Measurements from ENCODE around the gene ROR1. TPM values are rescaled to one million over a fixed set of nuclear protein-coding genes. Genes with fewer than 3 reads are reported as not detected.

Gene ROR1
- total and polyA plus RNA-seq, 10 of the 15 experiments (the other 5 are each of a cell fraction or from before 2014, with no cell fraction given), result 0.02 to 0.08 (median 0.05) TPM; not detected in 6

GRCh38 chr1:63951059-63951946 lies 177.5 kb downstream of the ROR1 start:
- in situ Hi-C loops (cut with MboI) (no loop called here), intact Hi-C loops (cut with micrococcal nuclease; ENCODE audit: unreplicated experiment) (no loop called here)
- POLR2A ChIA-PET, result no interaction called here
- Histone ChIP-seq H3K27ac (ENCODE audit: control insufficient read depth, insufficient read depth) (no peak overlapping the region), H3K4me1 (ENCODE audit: control insufficient read depth, insufficient read depth, low read length) (no peaks in the 10 kb centered on the region), H4K20me1 (ENCODE audit: control insufficient read depth, insufficient read depth) (no peaks in the 10 kb centered on the region), H3K79me2 (ENCODE audit: control insufficient read depth, insufficient read depth, low read length) (no peaks in the 10 kb centered on the region), H3K9me3 (replicated peaks; ENCODE audit: control insufficient read depth, insufficient read depth, low read length) (no peaks in the 10 kb centered on the region), H3K9ac (ENCODE audit: control insufficient read depth, insufficient read depth, low read length) (no peak overlapping the region), H3K36me3 (ENCODE audit: control insufficient read depth in 2 of 2, insufficient read depth in 2 of 2, low read length in 1 of 2) (no peaks in the 10 kb centered on the region), H3K4me3 (no peak overlapping the region), H2AFZ (ENCODE audit: control insufficient read depth, low read depth, low read length) (no peak overlapping the region), H3K4me2 (ENCODE audit: control insufficient read depth, insufficient read depth) (no peak overlapping the region), H3K27me3 (replicated peaks in 1 of 2; ENCODE audit: control insufficient read depth in 2 of 2, insufficient read depth in 2 of 2, low read length in 1 of 2) (peaks cover 0 to 1% of the 10 kb centered on the region in 2 experiments; a peak in 2 of 4 replicates)
- ATAC-seq, result no peak
- SMC1A ChIA-PET (ENCODE audit: uncharacterized antibody, unreplicated experiment), result interaction anchor here (0.6 to 2.6 kb wide), 2 partner anchors 260 to 1911 kb away, joined by 3 to 8 read pairs; no protein-coding TSS in a partner anchor
- WGBS (ENCODE audit: insufficient coverage, insufficient replicate concordance, low lambda C conversion rate, missing lambda C conversion rate), result 11% methylated on average over 5 of the region's 5 CpGs
- CTCF ChIA-PET, result no interaction called here
- RAD21 ChIA-PET (ENCODE audit: unreplicated experiment), result no interaction called here
- no TSS peak for BruUV-seq (replicated peaks)
- FAIRE-seq, result no peak
- DNase-seq (ENCODE audit: low read depth, low spot score), result no peak
- TF ChIP-seq SREBF2 (IDR thresholded peaks at IDR 0.05; ENCODE audit: low read length) (no peak), USF2 (IDR thresholded peaks at IDR 0.05; ENCODE audit: borderline replicate concordance, low read depth, low read length) (no peak), ZBTB11 (CRISPR knock-in tag; IDR thresholded peaks at IDR 0.05) (no peak), POLR2AphosphoS2 (IDR thresholded peaks at IDR 0.05; ENCODE audit: low read depth, low read length) (no peak), KDM1A (IDR thresholded peaks at IDR 0.05; ENCODE audit: borderline replicate concordance) (no peak), GABPA (IDR thresholded peaks at IDR 0.05; ENCODE audit: low read depth) (no peak), NKRF (conservative IDR thresholded peaks at IDR 0.05) (no peak), FOXM1 (IDR thresholded peaks at IDR 0.05; ENCODE audit: low read depth, low read length) (no peak), ZBTB40 (IDR thresholded peaks at IDR 0.05; ENCODE audit: borderline replicate concordance) (no peak), PAX5 (IDR thresholded peaks at IDR 0.05; ENCODE audit: borderline replicate concordance, low read depth, low read length) (no peak)
- TF ChIP-seq, protein P1, sequence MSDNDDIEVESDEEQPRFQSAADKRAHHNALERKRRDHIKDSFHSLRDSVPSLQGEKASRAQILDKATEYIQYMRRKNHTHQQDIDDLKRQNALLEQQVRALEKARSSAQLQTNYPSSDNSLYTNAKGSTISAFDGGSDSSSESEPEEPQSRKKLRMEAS (IDR thresholded peaks at IDR 0.05; ENCODE audit: low read depth, low read length), result no peak
